HG03354 (cell line): ENCODE data around the gene CCDC88A.
"Not testable (repeated sequence)": the region's sequence is repeated elsewhere in the genome, so short reads cannot be mapped to it uniquely, and the experiment has no call there.

ENCODE experiments used
- ATAC-seq: cut with Tn5 transposase; IDR thresholded peaks from one replicate; pipeline ENCODE4 v1.9.1; 2021; ENCODE audit warnings: mild to moderate bottlenecking; ENCODE audit not compliant: unreplicated experiment, poor library complexity, severe bottlenecking

Gene CCDC88A

GRCh38 chr2:55327470-55328230, 92.0 kb downstream of the CCDC88A start:
- ATAC-seq = no peak

GRCh38 chr2:55314985-55315384, 104.7 kb downstream of the CCDC88A start:
- no peak for ATAC-seq

GRCh38 chr2:55311444-55311870, 108.2 kb downstream of the CCDC88A start:
- peak; percentile 96 for ATAC-seq

- ATAC-seq = no peak
Measured at GRCh38 chr2:55309446-55309845, 110.2 kb downstream of the CCDC88A start.

GRCh38 chr2:55302241-55302640, 117.4 kb downstream of the CCDC88A start:
- peak; percentile 83 for ATAC-seq

- peak; percentile 39 for ATAC-seq
Measured at GRCh38 chr2:55301277-55301676, 118.4 kb downstream of the CCDC88A start.

- ATAC-seq = no peak
Measured at GRCh38 chr2:55296393-55296792, 123.3 kb downstream of the CCDC88A start.

- no peak for ATAC-seq
Measured at GRCh38 chr2:55283083-55283482, 136.6 kb downstream of the CCDC88A start.

GRCh38 chr2:55282110-55282917, 137.3 kb downstream of the CCDC88A start:
- peak; percentile 99 for ATAC-seq

GRCh38 chr2:55280851-55281546, 138.7 kb downstream of the CCDC88A start:
- ATAC-seq = not testable (repeated sequence)

- not testable (repeated sequence) for ATAC-seq
Measured at GRCh38 chr2:55279859-55280424, 139.7 kb downstream of the CCDC88A start.

- not testable (repeated sequence) for ATAC-seq
Measured at GRCh38 chr2:55279214-55279835, 140.3 kb downstream of the CCDC88A start.

- ATAC-seq = no peak
Measured at GRCh38 chr2:55277310-55277709, 142.3 kb downstream of the CCDC88A start.

- not testable (repeated sequence) for ATAC-seq
Measured at GRCh38 chr2:55274346-55274745, 145.3 kb downstream of the CCDC88A start.

- ATAC-seq = no peak
Measured at GRCh38 chr2:55269645-55269990, 150.0 kb downstream of the CCDC88A start.

- ATAC-seq = peak; percentile 98
Measured at GRCh38 chr2:55268907-55269644, 150.6 kb downstream of the CCDC88A start, which contains the start of gene MTIF2. Gene MTIF2 (minus strand): TSS chr2:55269231. CDS start chr2:55263858, 5,373 bp downstream.

GRCh38 chr2:55268288-55268906, 151.3 kb downstream of the CCDC88A start:
- no peak for ATAC-seq

- not testable (repeated sequence) for ATAC-seq
Measured at GRCh38 chr2:55259586-55259985, 160.1 kb downstream of the CCDC88A start.
